A549 (cell line): ENCODE data around the gene PTPRG. TPM values are rescaled to one million over a fixed set of nuclear protein-coding genes. Genes with fewer than 3 reads are reported as not detected.

Experiments
- ATAC-seq, 2 experiments: fragments of 200-7000 bp in 1 of 2; fragments of >200 bp in 1 of 2; cut with Nextera tagmentation in 1 of 2; cut with Tn5 transposase in 1 of 2; 3 replicates each; pipeline versions ENCODE4 v1.8.0 to v1.9.1; 2018 to 2020; ENCODE audit warnings: mild to moderate bottlenecking in 1 of 2, moderate library complexity in 1 of 2
- CTCF ChIA-PET: fragments of 300-600 bp; sonication (Branson Sonifier 250); formaldehyde crosslinking; extraction: SDS; loops from one replicate; lab custom pipeline; 2021; ENCODE audit warnings: antibody characterized with exemption, inconsistent platforms; lab: Yijun Ruan, JAX
- POLR2A ChIA-PET: fragments of 350-600 bp; formaldehyde crosslinking; extraction: SDS; loops from one replicate; lab custom pipeline; 2021; ENCODE audit warnings: antibody characterized with exemption, inconsistent platforms; lab: Yijun Ruan, JAX
- DNase-seq, 2 experiments: peaks; one replicate each; pipeline versions ENCODE4 v3.0.0 to v3.0.0-alpha.2; 2011 to 2016; ENCODE audit warnings: low read depth in 1 of 2, low spot score in 1 of 2
- FAIRE-seq: peaks from 2 replicates; lab custom pipeline; 2011; peaks lifted over from hg19 to GRCh38; lab: Jason Lieb, UNC
- H3K27ac ChIP-seq, 2 experiments: fragments of >200 bp; sonication (Bioruptor Twin); formaldehyde crosslinking; 3 replicates each; pipeline ENCODE4 v1.5.1; 2016 to 2017
- H3K4me1 ChIP-seq: fragments of >200 bp; sonication (Bioruptor Twin); formaldehyde crosslinking; 3 replicates; pipeline ENCODE4 v1.6.1; 2016
- H3K4me2 ChIP-seq: fragments of >200 bp; sonication (Bioruptor Twin); formaldehyde crosslinking; 3 replicates; pipeline ENCODE4 v1.6.1; 2016
- H3K4me3 ChIP-seq: fragments of >200 bp; sonication (Bioruptor Twin); formaldehyde crosslinking; 3 replicates; pipeline ENCODE4 v1.5.1; 2016
- H3K9me3 ChIP-seq: fragments of >200 bp; sonication (Bioruptor Twin); formaldehyde crosslinking; 3 replicates; pipeline ENCODE4 v1.6.1; 2016
- CBX2 ChIP-seq: fragments of 200-600 bp; sonication (generic); IDR thresholded peaks from 2 replicates; pipeline ENCODE4 v1.6.1; 2016; ENCODE audit warnings: low read depth, mild to moderate bottlenecking, borderline replicate concordance
- CBX8 ChIP-seq: fragments of 200-600 bp; sonication (generic); IDR thresholded peaks from 2 replicates; pipeline ENCODE4 v1.6.1; 2016
- CHD2 ChIP-seq: fragments of 150-350 bp; IDR thresholded peaks from 2 replicates; pipeline ENCODE4 v1.6.1; 2014; ENCODE audit warnings: low read length; ENCODE audit not compliant: partially characterized antibody
- CHD4 ChIP-seq: fragments of 200-600 bp; sonication (generic); IDR thresholded peaks from 2 replicates; pipeline ENCODE4 v1.6.1; 2016; ENCODE audit warnings: antibody characterized with exemption, mild to moderate bottlenecking, borderline replicate concordance
- EP300 ChIP-seq, 2 experiments: fragments of >200 bp; sonication (Bioruptor Twin); formaldehyde crosslinking; IDR thresholded peaks; 2 replicates in 1 of 2; 3 replicates in 1 of 2; pipeline ENCODE4 v1.6.1; 2016 to 2017
- FOSB ChIP-seq: fragments of 250-450 bp; sonication (Bioruptor Pico); IDR thresholded peaks from 2 replicates; pipeline ENCODE4 v1.5.0; 2020; ENCODE audit warnings: mild to moderate bottlenecking, moderate library complexity
- FOSL2 ChIP-seq, 2 experiments: fragments of 450-650 bp in 1 of 2; fragments of >200 bp in 1 of 2; sonication (Bioruptor Twin) in 1 of 2; formaldehyde crosslinking; IDR thresholded peaks; 2 replicates each; pipeline versions ENCODE4 v1.5.0 to v1.6.1; 2016 to 2020; ENCODE audit warnings: mild to moderate bottlenecking in 1 of 2, moderate library complexity in 1 of 2
- GATA3 ChIP-seq: IDR thresholded peaks from 2 replicates; pipeline ENCODE4 v1.6.1; 2012; ENCODE audit warnings: borderline replicate concordance
- HDAC2 ChIP-seq: fragments of 200-600 bp; sonication (generic); IDR thresholded peaks from 2 replicates; pipeline ENCODE4 v1.6.1; 2016
- HEYL ChIP-seq: fragments of 250-450 bp; sonication (Bioruptor Pico); IDR thresholded peaks from 2 replicates; pipeline ENCODE4 v1.8.0; 2021; ENCODE audit warnings: mild to moderate bottlenecking, moderate library complexity
- HOXB13 ChIP-seq: fragments of 250-450 bp; sonication (Bioruptor Pico); IDR thresholded peaks from 2 replicates; pipeline ENCODE4 v1.5.0; 2020; ENCODE audit warnings: low read depth, mild to moderate bottlenecking, moderate library complexity
- JUN ChIP-seq, 2 experiments: fragments of >200 bp; sonication (Bioruptor Twin); formaldehyde crosslinking; IDR thresholded peaks; 2 replicates in 1 of 2; 3 replicates in 1 of 2; pipeline ENCODE4 v1.6.1; 2016 to 2017
- KDM5A ChIP-seq: fragments of 200-600 bp; sonication (generic); IDR thresholded peaks from 2 replicates; pipeline ENCODE4 v1.6.1; 2016; ENCODE audit warnings: antibody characterized with exemption, mild to moderate bottlenecking
- MAFK ChIP-seq: fragments of 450-650 bp; IDR thresholded peaks from 2 replicates; pipeline ENCODE4 v1.6.1; 2014; ENCODE audit not compliant: partially characterized antibody
- MYC ChIP-seq: IDR thresholded peaks from 2 replicates; pipeline ENCODE4 v1.6.1; 2012; ENCODE audit warnings: mild to moderate bottlenecking, inconsistent platforms, low read length, improper control_type of control experiment, borderline replicate concordance
- NR3C1 ChIP-seq: fragments of >200 bp; sonication (Bioruptor Twin); formaldehyde crosslinking; IDR thresholded peaks from 3 replicates; pipeline ENCODE4 v1.6.1; 2017
- PHF8 ChIP-seq: fragments of 200-600 bp; sonication (generic); IDR thresholded peaks from 2 replicates; pipeline ENCODE4 v1.6.1; 2016; ENCODE audit warnings: low read depth, mild to moderate bottlenecking, antibody characterized with exemption, moderate library complexity, borderline replicate concordance
- RCOR1 ChIP-seq: fragments of 150-350 bp; IDR thresholded peaks from 2 replicates; pipeline ENCODE4 v1.6.1; 2014; ENCODE audit warnings: antibody characterized with exemption, low read length, low read depth
- RNF2 ChIP-seq: fragments of 200-600 bp; sonication (generic); IDR thresholded peaks from 2 replicates; pipeline ENCODE4 v1.6.1; 2016; ENCODE audit warnings: low read depth, mild to moderate bottlenecking, antibody characterized with exemption, moderate library complexity, borderline replicate concordance
- ZSCAN20 ChIP-seq: fragments of 250-450 bp; sonication (Bioruptor Pico); IDR thresholded peaks from 2 replicates; pipeline ENCODE4 v1.8.0; 2022; ENCODE audit warnings: mild to moderate bottlenecking, moderate library complexity
- WGBS: methylation state at CpG from one replicate; pipeline ENCODE4 v1.1.6; 2017; ENCODE audit errors: missing lambda C conversion rate; 5-methylcytosine and 5-hydroxymethylcytosine counted together
- polyA plus RNA-seq, 4 experiments: library from polyadenylated mRNA; depleted of rRNA in 3 of 4; stranded (reverse); fragments of >200 nt; fragmentation: RNase III in 1 of 4; extraction: RNeasy Plus Mini Kit Qiagen cat#74134 plus additional on column Dnase treatment in 1 of 4; gene quantifications; 2 replicates in 3 of 4; 3 replicates in 1 of 4; pipeline ENCODE4 v1.2.3, GENCODE V29; 2011 to 2017
- TF ChIP-seq, protein P1 (sequence below): fragments of 250-450 bp; sonication (Bioruptor Pico); IDR thresholded peaks from 2 replicates; pipeline ENCODE4 v1.5.0; 2021; ENCODE audit warnings: mild to moderate bottlenecking, moderate library complexity, borderline replicate concordance
- TF ChIP-seq, protein P2 (sequence below): fragments of 150-350 bp; IDR thresholded peaks from 2 replicates; pipeline ENCODE4 v1.6.1; 2014; ENCODE audit warnings: low read depth, mild to moderate bottlenecking, low read length
- TF ChIP-seq, protein P3 (sequence below): fragments of >200 bp; sonication (Bioruptor Twin); formaldehyde crosslinking; IDR thresholded peaks from 3 replicates; pipeline ENCODE4 v1.6.1; 2016
- TF ChIP-seq, protein P4 (sequence below): fragments of 450-650 bp; IDR thresholded peaks from 2 replicates; pipeline ENCODE4 v1.6.1; 2014; ENCODE audit warnings: antibody characterized with exemption
- TF ChIP-seq, protein P5 (sequence below): fragments of >200 bp; sonication (Bioruptor Twin); formaldehyde crosslinking; IDR thresholded peaks from 3 replicates; pipeline ENCODE4 v1.5.1; 2016
- TF ChIP-seq, protein P6 (sequence below): fragments of >200 bp; sonication (Bioruptor Twin); formaldehyde crosslinking; IDR thresholded peaks from 2 replicates; pipeline ENCODE4 v1.6.1; 2016

The PTPRG gene
- polyA plus RNA-seq, 2 of the 4 experiments (the other 2 are of a cell fraction), result 4.5 to 4.8 TPM

DNA sequence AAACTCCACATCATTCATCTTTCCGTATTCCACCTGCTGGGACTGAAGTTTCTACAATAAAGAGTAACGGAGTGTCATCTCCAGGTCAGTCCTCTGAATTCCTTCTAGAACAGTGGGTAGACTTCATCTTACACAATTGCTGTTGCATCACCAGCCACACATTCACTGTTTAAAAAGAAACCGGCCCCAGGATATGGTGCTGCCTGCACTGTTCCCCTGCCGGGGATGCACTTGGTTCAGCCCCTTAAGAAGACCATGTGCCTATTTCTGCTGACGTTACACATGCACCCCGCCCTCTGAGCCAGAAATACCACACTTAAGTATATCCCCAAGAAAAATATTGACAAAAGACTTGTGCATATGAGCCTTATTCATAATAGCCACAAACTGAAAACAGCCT is 578.6 kb downstream of the PTPRG start:
- 57% methylated on average over 6 of the region's 6 CpGs for WGBS

DNA sequence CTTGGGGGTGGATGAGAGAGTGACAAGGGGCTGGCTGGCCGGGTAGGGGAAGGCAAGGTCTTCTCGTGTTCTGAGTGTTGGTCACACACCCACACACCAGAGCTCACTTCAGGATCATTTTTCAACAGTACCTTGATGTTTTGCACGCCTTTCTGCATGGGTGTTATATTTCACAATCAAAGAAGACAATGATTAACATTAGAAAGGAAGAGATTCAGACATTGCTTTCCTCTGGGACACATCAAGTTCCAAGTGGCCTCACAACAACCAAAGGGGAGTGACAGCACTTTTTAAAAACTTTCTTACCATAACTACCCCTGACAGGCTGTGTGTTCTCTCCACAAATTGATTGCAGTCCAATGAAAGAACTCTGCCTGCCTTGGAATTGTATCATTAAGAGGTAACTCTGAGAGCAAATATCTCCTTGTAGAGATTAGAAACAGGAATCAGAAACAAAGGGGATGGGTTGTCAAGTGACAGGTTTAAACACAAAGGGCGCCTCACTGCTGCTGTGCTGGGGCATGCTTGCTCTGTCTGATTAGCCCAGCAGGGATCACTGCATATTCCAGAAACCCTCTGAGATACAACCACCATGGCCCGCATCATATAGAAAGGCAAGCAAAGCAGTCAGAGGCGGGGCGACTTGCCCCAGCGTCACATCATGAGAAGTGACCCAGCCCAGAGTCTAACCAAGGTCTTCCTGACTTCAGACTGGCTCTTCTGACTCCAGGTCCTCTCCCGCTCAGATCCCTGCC is 581.1 kb downstream of the PTPRG start:
- no peak overlapping the region for H3K4me3 ChIP-seq
- no peak overlapping the region for H3K27ac ChIP-seq
- ChIA-PET POLR2A (no interaction called here), CTCF (no interaction called here)
- FAIRE-seq (no peak), ATAC-seq (no peak), DNase-seq (no peak)
- no peak overlapping the region for H3K4me2 ChIP-seq
- WGBS, result 58% methylated on average over 9 of the region's 9 CpGs
- H3K9me3 ChIP-seq, result no peaks in the 10 kb centered on the region
- no peaks in the 10 kb centered on the region for H3K4me1 ChIP-seq
- TF ChIP-seq GATA3 (no peak), RCOR1 (no peak), HEYL (CRISPR knock-in tag) (no peak), MYC (no peak), JUN (IDR thresholded peaks at IDR 0.05) (no peak), ZSCAN20 (CRISPR knock-in tag) (no peak), FOSL2 (IDR thresholded peaks at IDR 0.05) (no peak), FOSL2 (CRISPR knock-in tag; IDR thresholded peaks at IDR 0.05) (no peak), HDAC2 (no peak), FOSB (CRISPR knock-in tag) (no peak), MAFK (no peak)
- TF ChIP-seq, protein P1, sequence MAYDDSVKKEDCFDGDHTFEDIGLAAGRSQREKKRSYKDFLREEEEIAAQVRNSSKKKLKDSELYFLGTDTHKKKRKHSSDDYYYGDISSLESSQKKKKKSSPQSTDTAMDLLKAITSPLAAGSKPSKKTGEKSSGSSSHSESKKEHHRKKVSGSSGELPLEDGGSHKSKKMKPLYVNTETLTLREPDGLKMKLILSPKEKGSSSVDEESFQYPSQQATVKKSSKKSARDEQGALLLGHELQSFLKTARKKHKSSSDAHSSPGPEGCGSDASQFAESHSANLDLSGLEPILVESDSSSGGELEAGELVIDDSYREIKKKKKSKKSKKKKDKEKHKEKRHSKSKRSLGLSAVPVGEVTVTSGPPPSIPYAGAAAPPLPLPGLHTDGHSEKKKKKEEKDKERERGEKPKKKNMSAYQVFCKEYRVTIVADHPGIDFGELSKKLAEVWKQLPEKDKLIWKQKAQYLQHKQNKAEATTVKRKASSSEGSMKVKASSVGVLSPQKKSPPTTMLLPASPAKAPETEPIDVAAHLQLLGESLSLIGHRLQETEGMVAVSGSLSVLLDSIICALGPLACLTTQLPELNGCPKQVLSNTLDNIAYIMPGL, result no peak
- TF ChIP-seq, protein P2, sequence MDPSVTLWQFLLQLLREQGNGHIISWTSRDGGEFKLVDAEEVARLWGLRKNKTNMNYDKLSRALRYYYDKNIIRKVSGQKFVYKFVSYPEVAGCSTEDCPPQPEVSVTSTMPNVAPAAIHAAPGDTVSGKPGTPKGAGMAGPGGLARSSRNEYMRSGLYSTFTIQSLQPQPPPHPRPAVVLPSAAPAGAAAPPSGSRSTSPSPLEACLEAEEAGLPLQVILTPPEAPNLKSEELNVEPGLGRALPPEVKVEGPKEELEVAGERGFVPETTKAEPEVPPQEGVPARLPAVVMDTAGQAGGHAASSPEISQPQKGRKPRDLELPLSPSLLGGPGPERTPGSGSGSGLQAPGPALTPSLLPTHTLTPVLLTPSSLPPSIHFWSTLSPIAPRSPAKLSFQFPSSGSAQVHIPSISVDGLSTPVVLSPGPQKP, result no peak
- TF ChIP-seq, protein P3, sequence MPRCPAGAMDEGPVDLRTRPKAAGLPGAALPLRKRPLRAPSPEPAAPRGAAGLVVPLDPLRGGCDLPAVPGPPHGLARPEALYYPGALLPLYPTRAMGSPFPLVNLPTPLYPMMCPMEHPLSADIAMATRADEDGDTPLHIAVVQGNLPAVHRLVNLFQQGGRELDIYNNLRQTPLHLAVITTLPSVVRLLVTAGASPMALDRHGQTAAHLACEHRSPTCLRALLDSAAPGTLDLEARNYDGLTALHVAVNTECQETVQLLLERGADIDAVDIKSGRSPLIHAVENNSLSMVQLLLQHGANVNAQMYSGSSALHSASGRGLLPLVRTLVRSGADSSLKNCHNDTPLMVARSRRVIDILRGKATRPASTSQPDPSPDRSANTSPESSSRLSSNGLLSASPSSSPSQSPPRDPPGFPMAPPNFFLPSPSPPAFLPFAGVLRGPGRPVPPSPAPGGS, result no peak
- TF ChIP-seq, protein P4, sequence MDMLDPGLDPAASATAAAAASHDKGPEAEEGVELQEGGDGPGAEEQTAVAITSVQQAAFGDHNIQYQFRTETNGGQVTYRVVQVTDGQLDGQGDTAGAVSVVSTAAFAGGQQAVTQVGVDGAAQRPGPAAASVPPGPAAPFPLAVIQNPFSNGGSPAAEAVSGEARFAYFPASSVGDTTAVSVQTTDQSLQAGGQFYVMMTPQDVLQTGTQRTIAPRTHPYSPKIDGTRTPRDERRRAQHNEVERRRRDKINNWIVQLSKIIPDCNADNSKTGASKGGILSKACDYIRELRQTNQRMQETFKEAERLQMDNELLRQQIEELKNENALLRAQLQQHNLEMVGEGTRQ, result no peak

More for the DNA sequence above, 578.6 kb downstream of the PTPRG start:
- FAIRE-seq (no peak), ATAC-seq (no peak), DNase-seq (no peak)
- ChIA-PET CTCF (no interaction called here), POLR2A (no interaction called here)
- TF ChIP-seq PHF8 (no peak), CBX2 (no peak), CHD4 (no peak), EP300 (IDR thresholded peaks at IDR 0.05) (no peak), CBX8 (no peak), CHD2 (no peak), NR3C1 (no peak), KDM5A (no peak), HOXB13 (CRISPR knock-in tag) (no peak), RNF2 (no peak)
- TF ChIP-seq, protein P5, sequence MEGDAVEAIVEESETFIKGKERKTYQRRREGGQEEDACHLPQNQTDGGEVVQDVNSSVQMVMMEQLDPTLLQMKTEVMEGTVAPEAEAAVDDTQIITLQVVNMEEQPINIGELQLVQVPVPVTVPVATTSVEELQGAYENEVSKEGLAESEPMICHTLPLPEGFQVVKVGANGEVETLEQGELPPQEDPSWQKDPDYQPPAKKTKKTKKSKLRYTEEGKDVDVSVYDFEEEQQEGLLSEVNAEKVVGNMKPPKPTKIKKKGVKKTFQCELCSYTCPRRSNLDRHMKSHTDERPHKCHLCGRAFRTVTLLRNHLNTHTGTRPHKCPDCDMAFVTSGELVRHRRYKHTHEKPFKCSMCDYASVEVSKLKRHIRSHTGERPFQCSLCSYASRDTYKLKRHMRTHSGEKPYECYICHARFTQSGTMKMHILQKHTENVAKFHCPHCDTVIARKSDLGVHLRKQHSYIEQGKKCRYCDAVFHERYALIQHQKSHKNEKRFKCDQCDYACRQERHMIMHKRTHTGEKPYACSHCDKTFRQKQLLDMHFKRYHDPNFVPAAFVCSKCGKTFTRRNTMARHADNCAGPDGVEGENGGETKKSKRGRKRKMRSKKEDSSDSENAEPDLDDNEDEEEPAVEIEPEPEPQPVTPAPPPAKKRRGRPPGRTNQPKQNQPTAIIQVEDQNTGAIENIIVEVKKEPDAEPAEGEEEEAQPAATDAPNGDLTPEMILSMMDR, result no peak
- TF ChIP-seq, protein P6, sequence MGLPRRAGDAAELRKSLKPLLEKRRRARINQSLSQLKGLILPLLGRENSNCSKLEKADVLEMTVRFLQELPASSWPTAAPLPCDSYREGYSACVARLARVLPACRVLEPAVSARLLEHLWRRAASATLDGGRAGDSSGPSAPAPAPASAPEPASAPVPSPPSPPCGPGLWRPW, result no peak
- H3K4me3 ChIP-seq, result no peak overlapping the region
- H3K4me2 ChIP-seq, result no peak overlapping the region
- H3K4me1 ChIP-seq, result no peaks in the 10 kb centered on the region
- H3K9me3 ChIP-seq, result no peaks in the 10 kb centered on the region
- H3K27ac ChIP-seq, result no peak overlapping the region
